HepG2 (cell line): Measurements from ENCODE around the gene LSM5. TPM values are rescaled to one million over a fixed set of nuclear protein-coding genes. Genes with fewer than 3 reads are reported as not detected.

Experiments used
- ATAC-seq: fragments of 200-7000 bp; cut with Tn5 transposase; 3 replicates; pipeline ENCODE4 v1.9.1; 2020; ENCODE audit warnings: mild to moderate bottlenecking, moderate library complexity
- BruUV-seq: library from RNA; stranded (reverse); fragments of 400-500 nt; replicated peaks from 2 replicates; lab custom pipeline; 2021; lab: Mats Ljungman, UMichigan
- CTCF ChIA-PET: fragments of 300-600 bp; formaldehyde crosslinking; extraction: SDS; loops from one replicate; lab custom pipeline; 2021; ENCODE audit warnings: low total read pairs, inconsistent platforms, low intra/inter-chr PET ratio; lab: Yijun Ruan, JAX
- POLR2A ChIA-PET: fragments of 350-600 bp; sonication (Branson Sonifier 250); formaldehyde crosslinking; loops from one replicate; lab custom pipeline; 2020; ENCODE audit warnings: antibody characterized with exemption, inconsistent platforms; lab: Yijun Ruan, JAX
- DNase-seq: peaks from one replicate; pipeline ENCODE4 v3.0.0-alpha.2; 2015; ENCODE audit warnings: low spot score
- FAIRE-seq: peaks from 3 replicates; lab custom pipeline; 2011; peaks lifted over from hg19 to GRCh38; lab: Jason Lieb, UNC
- H2AFZ ChIP-seq: one replicate; pipeline ENCODE4 v1.6.1; 2011; ENCODE audit warnings: low read length, inconsistent platforms
- H3K27ac ChIP-seq: fragments of 300-600 bp; 3 replicates; pipeline ENCODE4 v1.8.0; 2011; ENCODE audit warnings: mixed run types, mild to moderate bottlenecking, mixed read lengths, low read length, inconsistent platforms; ENCODE audit not compliant: insufficient read depth; ENCODE audit errors: extremely low read length
- H3K27me3 ChIP-seq, 2 experiments: fragments of 200-600 bp in 1 of 2; 2 replicates in 1 of 2; 3 replicates in 1 of 2; pipeline versions ENCODE4 v1.6.0 to v1.8.0; 2011; ENCODE audit warnings: low read length in 2 of 2, mild to moderate bottlenecking in 2 of 2, moderate library complexity in 2 of 2, inconsistent platforms in 1 of 2; ENCODE audit not compliant: insufficient read depth in 2 of 2, control insufficient read depth in 1 of 2
- H3K36me3 ChIP-seq, 2 experiments: fragments of 200-600 bp in 1 of 2; replicated peaks in 1 of 2; 2 replicates in 1 of 2; 3 replicates in 1 of 2; pipeline versions ENCODE4 v1.5.1 to v1.8.0; 2011; ENCODE audit warnings: low read length in 2 of 2, inconsistent platforms in 1 of 2; ENCODE audit not compliant: insufficient read depth in 2 of 2, control insufficient read depth in 1 of 2
- H3K4me1 ChIP-seq: 2 replicates; pipeline ENCODE4 v1.5.1; 2012; ENCODE audit warnings: low read length, inconsistent platforms; ENCODE audit not compliant: insufficient read depth
- H3K4me2 ChIP-seq: 2 replicates; pipeline ENCODE4 v1.6.0; 2011; ENCODE audit warnings: low read depth, low read length, inconsistent platforms
- H3K4me3 ChIP-seq, 3 experiments: fragments of 200-600 bp in 1 of 3; sonication (generic), shearing (Covaris generic) in 1 of 3; replicated peaks in 1 of 3; 2 replicates each; pipeline ENCODE4 v1.5.1; 2011 to 2016; ENCODE audit warnings: low read length in 3 of 3, inconsistent platforms in 2 of 3, low read depth in 2 of 3, mild to moderate bottlenecking in 2 of 3, control low read depth in 1 of 3, mixed read lengths in 1 of 3; ENCODE audit not compliant: insufficient read depth in 1 of 3
- H3K79me2 ChIP-seq: one replicate; pipeline ENCODE4 v1.6.1; 2011; ENCODE audit warnings: low read length, inconsistent platforms; ENCODE audit not compliant: insufficient read depth
- H3K9ac ChIP-seq: 2 replicates; pipeline ENCODE4 v1.6.0; 2011; ENCODE audit warnings: mild to moderate bottlenecking, low read depth, low read length, inconsistent platforms; ENCODE audit not compliant: insufficient read depth
- H3K9me3 ChIP-seq: 2 replicates; pipeline ENCODE4 v1.5.1; 2012; ENCODE audit warnings: mild to moderate bottlenecking, low read length
- H4K20me1 ChIP-seq: 2 replicates; pipeline ENCODE4 v1.6.0; 2011; ENCODE audit warnings: inconsistent platforms, mild to moderate bottlenecking, low read length, moderate library complexity; ENCODE audit not compliant: insufficient read depth
- ATAD3A ChIP-seq: sonication (generic); formaldehyde crosslinking; IDR thresholded peaks from 2 replicates; pipeline ENCODE4 v1.4.0; 2020; ENCODE audit warnings: missing genetic modification reagents
- EP300 ChIP-seq, 3 experiments: sonication (generic) in 1 of 3; formaldehyde crosslinking in 1 of 3; IDR thresholded peaks; 2 replicates each; pipeline versions ENCODE4 v1.5.1 to v1.6.1; 2011 to 2020; ENCODE audit warnings: low read depth in 2 of 3, low read length in 2 of 3, borderline replicate concordance in 1 of 3, improper control_type of control experiment in 1 of 3, mild to moderate bottlenecking in 1 of 3, missing genetic modification reagents in 1 of 3, moderate library complexity in 1 of 3
- HNRNPL ChIP-seq: fragments of 200-400 bp; formaldehyde crosslinking; IDR thresholded peaks from 2 replicates; pipeline ENCODE4 v1.6.1; 2017; ENCODE audit warnings: mild to moderate bottlenecking, low read depth, low read length
- NFE2L2 ChIP-seq: fragments of 150-350 bp; IDR thresholded peaks from 2 replicates; pipeline ENCODE4 v1.6.1; 2014; ENCODE audit warnings: low read length
- PAXIP1 ChIP-seq: sonication (generic); formaldehyde crosslinking; conservative IDR thresholded peaks from 2 replicates; pipeline ENCODE4 v1.4.0; 2020; ENCODE audit warnings: mild to moderate bottlenecking, missing genetic modification reagents, moderate library complexity
- POGK ChIP-seq: sonication (generic); formaldehyde crosslinking; conservative IDR thresholded peaks from 2 replicates; pipeline ENCODE4 v1.8.0; 2022; ENCODE audit warnings: mild to moderate bottlenecking, moderate library complexity, missing genetic modification reagents
- POLR2A ChIP-seq, 2 experiments: IDR thresholded peaks; 2 replicates each; pipeline ENCODE4 v1.6.1; 2011; ENCODE audit warnings: low read depth in 2 of 2, low read length in 2 of 2, mild to moderate bottlenecking in 1 of 2, moderate library complexity in 1 of 2; ENCODE audit not compliant: insufficient read depth in 1 of 2
- RBFOX2 ChIP-seq: fragments of 200-400 bp; formaldehyde crosslinking; IDR thresholded peaks from 2 replicates; pipeline ENCODE4 v1.6.1; 2017; ENCODE audit warnings: low read depth, mild to moderate bottlenecking, low read length
- RXRB ChIP-seq: IDR thresholded peaks from 2 replicates; pipeline ENCODE4 v1.6.1; 2016; ENCODE audit warnings: borderline replicate concordance, missing genetic modification reagents, missing compliant biosample characterization
- TMF1 ChIP-seq: sonication (generic); formaldehyde crosslinking; IDR thresholded peaks from 2 replicates; pipeline ENCODE4 v1.8.1; 2022; ENCODE audit warnings: low read depth, missing genetic modification reagents
- TSC22D2 ChIP-seq: sonication (generic); formaldehyde crosslinking; IDR thresholded peaks from 2 replicates; pipeline ENCODE4 v1.5.1; 2020; ENCODE audit warnings: missing genetic modification reagents, mild to moderate bottlenecking, borderline replicate concordance
- YY1 ChIP-seq: IDR thresholded peaks from 2 replicates; pipeline ENCODE4 v1.6.1; 2011; ENCODE audit warnings: low read length, low read depth, moderate library complexity, mild to moderate bottlenecking; ENCODE audit not compliant: insufficient read depth, insufficient replicate concordance
- ZNF264 ChIP-seq: sonication (generic); formaldehyde crosslinking; IDR thresholded peaks from 2 replicates; pipeline ENCODE4 v1.4.0; 2020; ENCODE audit warnings: missing genetic modification reagents
- ZSCAN5A ChIP-seq: sonication (generic); formaldehyde crosslinking; IDR thresholded peaks from 2 replicates; pipeline ENCODE4 v1.8.0; 2022; ENCODE audit warnings: mild to moderate bottlenecking, missing genetic modification reagents, borderline replicate concordance
- WGBS: methylation state at CpG from one replicate; pipeline ENCODE4 v1.1.6; 2017; ENCODE audit warnings: low lambda C conversion rate; 5-methylcytosine and 5-hydroxymethylcytosine counted together
- in situ Hi-C: cut with HindIII; loops from 2 replicates; pipeline ENCODE4 v1.10.0; 2017; ENCODE audit warnings: low pct_unique_long_range_greater_than_20kb; ENCODE audit not compliant: extremely low pct_ligation_motif_present
- intact Hi-C: fragments of 100-400 bp; cut with micrococcal nuclease; formaldehyde crosslinking; loops from one replicate; pipeline ENCODE4 v1.10.0; 2022; ENCODE audit not compliant: unreplicated experiment
- polyA plus RNA-seq, 8 experiments: library from polyadenylated mRNA; depleted of rRNA in 3 of 8; stranded (reverse) in 7 of 8; unstranded in 1 of 8; fragments of >200 nt; fragmentation: Illumina TruSeq in 4 of 8; extraction: Trizol in 4 of 8; gene quantifications; 2 replicates each; pipeline versions ENCODE4 v1.2.1 to v1.2.3, GENCODE V29; 2011 to 2016; ENCODE audit warnings: low read depth in 4 of 8, missing spikeins in 1 of 8, mixed read lengths in 1 of 8; ENCODE audit not compliant: insufficient read depth in 1 of 8
- total RNA-seq, 5 experiments: library from RNA; depleted of rRNA; stranded (reverse); fragments of >200 nt; fragmentation: Illumina TruSeq; extraction: Trizol; gene quantifications; 2 replicates each; pipeline ENCODE4 v1.2.3, GENCODE V29; 2016; ENCODE audit warnings: low read depth in 1 of 5

The LSM5 gene
- total and polyA plus RNA-seq, 2 of the 13 experiments (the other 11 are each of a cell fraction or from before 2014, with no cell fraction given): 30.3 to 183 TPM

GRCh38 chr7:32515890-32516550 lies 25.8 kb upstream of the LSM5 start:
- in situ Hi-C loops (no loop called here), intact Hi-C loops (no loop called here)
- DNase-seq (peak; percentile 92), ATAC-seq (peak; percentile 97), FAIRE-seq (peak; percentile 85)
- H2AFZ ChIP-seq: no peak overlapping the region
- peaks cover 3% of the 10 kb centered on the region; the same call in 1 of the 2 replicates for H4K20me1 ChIP-seq
- peaks cover 72% of the 10 kb centered on the region for H3K79me2 ChIP-seq
- peaks cover 33% of the 10 kb centered on the region for H3K9me3 ChIP-seq
- BruUV-seq: no TSS peak
- POLR2A ChIA-PET: interaction anchor here (1.3 to 2.2 kb wide), 2 partner anchors 20 to 154 kb away, joined by 4 to 31 read pairs; partner anchors contain the start of gene AVL9
- peaks cover 56% of the 10 kb centered on the region for H3K4me1 ChIP-seq
- H3K36me3 ChIP-seq: peaks cover 0 to 7% of the 10 kb centered on the region in 2 experiments; a peak in 4 of 5 replicates
- WGBS: 29% methylated on average over 3 of the region's 3 CpGs
- H3K4me3 ChIP-seq: peak overlapping the region in 1 of 3 experiments; percentile 18; a peak in 1 of 6 replicates
- H3K9ac ChIP-seq: peak overlapping the region; percentile 64
- CTCF ChIA-PET: no interaction called here
- peak overlapping the region; percentile 33 for H3K4me2 ChIP-seq
- H3K27ac ChIP-seq: peak overlapping the region; percentile 79
- H3K27me3 ChIP-seq: no peaks in the 10 kb centered on the region
- TF ChIP-seq RBFOX2 (no peak), ZSCAN5A (CRISPR knock-in tag) (no peak; the same call in 1 of the 2 replicates), ATAD3A (CRISPR knock-in tag) (no peak), PAXIP1 (peak; percentile 78), TMF1 (CRISPR knock-in tag) (no peak), POGK (CRISPR knock-in tag) (no peak), EP300 (IDR thresholded peaks at IDR 0.05; ENCODE audit: low read depth in 2 of 2, low read length in 2 of 2) (peak in 1 of 2 experiments; percentile 52; a peak in 1 of 4 replicates), EP300 (CRISPR knock-in tag; IDR thresholded peaks at IDR 0.05; ENCODE audit: borderline replicate concordance) (no peak), HNRNPL (no peak), YY1 (no peak), RXRB (CRISPR knock-in tag) (peak; percentile 47; the same call in 1 of the 2 replicates), ZNF264 (no peak), NFE2L2 (no peak), POLR2A (IDR thresholded peaks at IDR 0.05; ENCODE audit: insufficient read depth in 1 of 2, low read depth in 2 of 2, low read length in 2 of 2) (no peak), TSC22D2 (CRISPR knock-in tag) (no peak)
